Measurements from ENCODE around the gene REXO5.
A peak's percentile ranks its signal among the peaks of the same experiment; 100 is the strongest.
"Not testable (repeated sequence)": the region's sequence is repeated elsewhere in the genome, so short reads cannot be mapped to it uniquely, and the experiment has no call there.

The REXO5 gene, protein sequence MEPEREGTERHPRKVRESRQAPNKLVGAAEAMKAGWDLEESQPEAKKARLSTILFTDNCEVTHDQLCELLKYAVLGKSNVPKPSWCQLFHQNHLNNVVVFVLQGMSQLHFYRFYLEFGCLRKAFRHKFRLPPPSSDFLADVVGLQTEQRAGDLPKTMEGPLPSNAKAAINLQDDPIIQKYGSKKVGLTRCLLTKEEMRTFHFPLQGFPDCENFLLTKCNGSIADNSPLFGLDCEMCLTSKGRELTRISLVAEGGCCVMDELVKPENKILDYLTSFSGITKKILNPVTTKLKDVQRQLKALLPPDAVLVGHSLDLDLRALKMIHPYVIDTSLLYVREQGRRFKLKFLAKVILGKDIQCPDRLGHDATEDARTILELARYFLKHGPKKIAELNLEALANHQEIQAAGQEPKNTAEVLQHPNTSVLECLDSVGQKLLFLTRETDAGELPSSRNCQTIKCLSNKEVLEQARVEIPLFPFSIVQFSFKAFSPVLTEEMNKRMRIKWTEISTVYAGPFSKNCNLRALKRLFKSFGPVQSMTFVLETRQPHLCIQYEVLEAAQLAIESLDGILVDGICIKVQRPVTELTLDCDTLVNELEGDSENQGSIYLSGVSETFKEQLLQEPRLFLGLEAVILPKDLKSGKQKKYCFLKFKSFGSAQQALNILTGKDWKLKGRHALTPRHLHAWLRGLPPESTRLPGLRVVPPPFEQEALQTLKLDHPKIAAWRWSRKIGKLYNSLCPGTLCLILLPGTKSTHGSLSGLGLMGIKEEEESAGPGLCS

DNA sequence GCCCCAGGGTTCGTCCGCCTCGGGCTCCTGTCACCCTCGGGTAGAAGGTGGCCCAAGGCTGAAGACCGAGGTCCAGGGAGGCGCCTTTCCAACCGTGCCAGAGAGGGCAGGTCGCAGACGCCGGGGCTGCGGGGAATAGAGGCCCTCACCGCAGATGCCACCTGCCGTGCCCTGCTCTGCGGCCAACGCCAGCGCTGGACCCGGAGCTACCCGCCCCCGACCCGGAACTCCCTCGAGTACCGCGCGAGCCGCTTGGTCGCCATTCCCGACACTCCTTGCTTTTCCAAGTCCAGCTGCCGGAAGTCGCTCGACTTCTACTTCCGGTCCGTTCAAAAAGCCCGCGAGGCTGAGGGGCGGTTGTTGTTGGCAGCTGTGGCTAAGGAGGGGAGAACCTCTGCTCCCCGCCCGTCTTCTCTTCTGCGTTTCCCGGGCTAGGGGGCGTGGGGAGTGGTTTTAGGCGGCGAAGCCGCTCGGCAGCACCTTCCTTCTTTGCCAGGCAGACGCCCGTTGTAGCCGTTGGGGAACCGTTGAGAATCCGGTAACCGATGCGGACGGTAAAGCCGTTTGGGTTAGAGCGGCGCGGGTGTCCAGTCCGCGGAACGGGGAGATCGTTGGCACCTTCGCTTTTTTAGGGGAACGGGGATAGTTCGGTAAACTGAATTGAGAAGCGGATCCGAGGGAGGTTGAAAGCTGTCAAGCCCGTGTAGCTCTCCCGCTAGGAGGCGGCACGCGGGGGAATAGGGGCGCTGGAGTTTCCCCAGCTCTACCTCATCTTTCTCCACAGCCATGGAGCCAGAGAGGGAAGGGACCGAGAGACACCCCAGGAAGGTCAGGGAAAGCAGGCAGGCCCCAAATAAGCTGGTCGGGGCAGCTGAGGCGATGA lies at the start of gene REXO5, which contains the start of gene ERI2:
Gene REXO5 (plus strand): TSS at position 360 of the 883 bp plus-strand sequence. CDS start 427 bp downstream, at position 787.
Gene ERI2 (minus strand): TSS at position 305 of the 883 bp plus-strand sequence. CDS start 42 bp downstream, at position 263.
- DNase-seq (ENCODE audit: low spot score): peak; percentile 94

DNA sequence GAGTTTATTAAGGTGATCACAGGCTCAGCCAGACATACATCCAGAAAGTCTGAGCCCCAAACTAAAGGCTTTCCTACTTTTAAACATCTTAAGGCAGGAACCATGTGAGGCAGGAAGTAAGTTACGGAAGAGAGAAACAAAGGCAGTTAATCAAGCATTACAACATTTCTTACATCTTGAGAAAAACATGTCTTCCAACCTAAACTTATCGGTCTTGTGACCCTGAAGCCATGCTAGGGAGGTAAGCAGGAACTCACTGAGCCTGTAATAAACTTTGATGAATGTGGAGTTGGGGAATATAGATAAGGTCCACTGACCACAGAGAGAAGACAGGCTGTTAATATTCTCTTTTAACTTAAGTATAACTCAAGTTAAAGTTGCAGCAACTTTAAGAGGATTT lies 46.0 kb upstream of the REXO5 start:
- DNase-seq (ENCODE audit: low spot score): no peak

DNA sequence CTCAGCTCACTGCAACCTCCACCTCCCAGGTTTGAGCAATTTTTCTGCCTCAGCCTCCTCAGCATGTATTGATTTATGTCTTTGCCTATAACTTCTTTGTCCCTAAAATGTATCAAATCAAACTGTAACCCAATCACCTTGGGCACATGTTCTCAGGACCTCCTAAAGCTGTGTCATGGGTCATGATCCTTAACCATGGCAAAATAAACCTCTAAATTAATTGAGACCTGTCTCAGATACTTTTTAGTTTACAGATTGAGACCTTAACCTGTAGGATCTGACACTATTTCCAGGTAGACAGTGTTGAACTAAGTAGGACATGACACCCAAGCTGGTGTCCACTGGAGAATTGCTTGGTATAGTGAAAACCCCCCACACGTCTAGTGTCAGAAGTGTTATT lies 45.2 kb upstream of the REXO5 start:
- no peak for DNase-seq (ENCODE audit: low spot score)

DNA sequence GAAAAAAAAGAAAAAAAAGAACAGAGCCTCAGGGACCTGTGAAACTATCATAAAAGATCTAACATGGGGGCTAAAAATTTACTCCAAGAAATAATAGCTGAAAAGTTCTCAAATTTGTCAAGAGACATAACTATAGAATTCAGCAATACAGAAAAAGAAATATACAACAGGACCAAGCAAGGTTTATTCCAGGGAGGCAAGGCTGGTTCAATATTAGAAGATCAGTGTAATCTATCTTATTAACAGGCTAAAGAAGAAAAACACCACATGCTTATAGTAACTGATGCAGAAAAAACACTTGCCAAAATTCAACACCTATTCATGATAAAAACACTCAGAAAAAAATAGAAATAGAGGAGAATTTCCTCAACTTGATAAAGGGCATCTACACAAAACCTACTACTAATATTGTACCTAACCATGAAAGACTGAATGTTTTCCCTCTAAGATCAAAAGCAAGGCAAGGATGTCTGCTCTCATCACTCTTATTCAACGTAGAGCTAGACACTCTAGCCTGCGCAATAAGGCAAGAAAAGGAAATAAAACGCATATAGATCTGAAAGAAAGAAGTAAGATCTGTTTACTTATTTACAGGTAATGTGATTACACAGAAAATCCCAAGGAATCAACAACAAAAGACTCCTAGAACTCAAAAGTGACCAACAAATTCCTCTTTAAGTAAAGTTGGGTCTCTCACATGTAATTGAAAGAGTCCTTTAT lies 43.8 kb upstream of the REXO5 start:
- DNase-seq (ENCODE audit: low spot score): no peak

DNA sequence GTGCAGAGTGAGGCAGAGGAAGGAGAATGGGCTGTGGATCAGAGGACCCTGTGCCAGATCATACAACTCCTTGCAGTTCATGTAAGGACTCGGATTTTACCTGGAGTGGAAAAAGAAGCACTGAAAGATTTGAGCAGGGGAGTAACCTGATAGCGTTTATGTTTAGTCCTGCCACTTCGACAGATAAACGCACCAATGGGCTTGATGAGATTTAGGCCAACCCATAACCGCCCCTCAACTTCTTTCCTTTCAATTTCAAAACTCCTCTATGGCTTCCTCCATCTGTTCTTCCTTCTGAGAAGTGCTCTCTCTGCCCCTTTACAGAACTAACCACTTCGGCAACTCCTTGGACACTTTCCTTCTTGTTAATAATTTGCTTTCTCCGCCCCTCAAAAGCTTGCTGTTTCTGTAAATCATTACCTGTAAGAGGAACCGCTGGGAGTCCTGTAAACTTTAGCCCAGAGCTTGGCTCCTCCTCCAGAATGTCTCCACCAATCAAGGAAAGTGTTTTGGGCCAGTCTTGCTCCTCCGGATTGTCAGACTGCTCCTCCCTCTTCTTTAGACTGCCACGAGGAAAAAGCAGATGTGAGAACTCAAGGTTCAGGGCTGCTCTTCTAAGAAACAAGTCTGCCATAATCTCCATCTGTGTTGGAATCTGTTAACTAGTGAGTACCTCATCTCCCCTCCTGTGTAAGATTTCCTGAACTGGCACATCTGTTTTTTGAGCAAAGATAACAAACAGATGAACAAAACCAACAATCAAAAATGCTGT lies 42.7 kb upstream of the REXO5 start, which contains the start of gene ACSM3:
Gene ACSM3 (plus strand): TSS at position 554 of the 772 bp plus-strand sequence. CDS start 6,021 bp downstream, outside the sequence.
- DNase-seq (ENCODE audit: low spot score): peak; percentile 59

DNA sequence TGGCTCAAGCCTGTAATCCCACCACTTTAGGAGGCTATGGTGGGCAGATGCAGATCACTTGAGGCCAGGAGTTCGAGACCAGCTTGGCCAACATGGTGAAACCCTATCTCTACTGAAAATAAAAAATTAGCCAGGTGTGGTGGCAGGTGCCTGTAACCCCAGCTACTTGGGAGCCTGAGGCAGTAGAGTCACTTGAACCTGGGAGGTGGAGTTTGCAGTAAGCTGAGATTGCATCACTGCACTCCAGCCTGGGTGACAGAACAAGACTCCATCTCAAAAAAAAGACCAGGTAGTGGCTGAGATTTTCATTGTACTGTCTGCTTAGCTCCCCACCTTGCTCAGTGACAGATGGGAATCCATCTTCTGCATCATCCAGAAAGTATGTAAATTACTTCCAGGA lies 41.9 kb upstream of the REXO5 start:
- not testable (repeated sequence) for DNase-seq (ENCODE audit: low spot score)

DNA sequence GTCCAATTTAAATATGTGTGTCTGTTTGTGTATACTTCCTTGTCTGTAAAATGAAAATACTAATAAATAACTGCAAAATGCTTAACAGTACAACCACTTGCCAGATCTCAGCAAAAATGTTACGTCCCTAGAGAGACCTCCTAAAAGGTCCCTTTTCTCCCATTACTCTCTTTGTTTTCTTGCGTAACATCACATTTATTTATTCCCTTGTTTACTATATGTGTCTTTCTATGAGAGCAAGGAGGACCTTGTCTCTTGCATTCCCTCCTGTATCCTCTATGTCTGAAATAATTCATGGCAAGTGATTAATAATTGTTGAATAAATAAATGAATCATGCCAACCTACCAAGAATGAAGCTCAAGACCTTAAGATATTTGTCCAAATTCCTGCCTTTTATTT lies 40.6 kb upstream of the REXO5 start:
- no peak for DNase-seq (ENCODE audit: low spot score)

DNA sequence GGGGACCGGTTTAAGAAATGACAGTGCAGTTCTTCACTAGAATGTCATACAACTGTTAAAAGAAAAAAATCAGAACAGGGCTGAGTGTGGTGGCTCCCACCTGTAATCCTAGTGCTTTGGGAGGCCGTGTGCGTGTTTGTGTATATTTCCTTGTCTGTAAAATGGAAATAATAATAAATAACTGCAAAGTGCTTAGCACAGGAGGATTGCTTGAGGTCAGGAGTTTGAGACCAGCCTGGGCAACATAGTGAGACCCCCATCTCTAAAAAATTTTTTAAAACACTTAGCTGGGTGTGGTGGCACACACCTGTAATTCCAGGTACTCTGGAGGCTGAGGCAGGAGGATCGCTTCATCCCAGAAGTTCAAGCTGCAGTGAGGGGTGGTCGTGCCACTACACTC lies 40.0 kb upstream of the REXO5 start:
- DNase-seq (ENCODE audit: low spot score): no peak

DNA sequence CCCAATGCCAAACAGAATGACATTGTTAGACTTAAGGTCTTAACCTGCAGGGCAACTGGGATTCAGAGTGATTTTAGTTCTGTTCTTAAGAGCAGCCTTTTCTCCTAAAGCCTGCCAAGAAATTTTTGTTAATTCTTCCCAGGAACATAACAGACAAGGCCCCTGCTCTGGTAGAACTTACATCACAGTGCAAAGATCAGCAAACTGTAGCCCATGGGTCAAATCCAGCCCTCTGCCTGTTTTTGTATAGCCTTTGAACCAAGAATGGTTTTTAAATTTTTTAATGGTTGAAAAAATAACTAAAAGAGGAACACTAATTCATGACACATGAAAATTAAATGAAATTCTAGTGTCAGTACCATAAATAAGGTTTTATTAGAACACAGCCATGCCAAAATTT lies 38.8 kb upstream of the REXO5 start:
- DNase-seq (ENCODE audit: low spot score): no peak

DNA sequence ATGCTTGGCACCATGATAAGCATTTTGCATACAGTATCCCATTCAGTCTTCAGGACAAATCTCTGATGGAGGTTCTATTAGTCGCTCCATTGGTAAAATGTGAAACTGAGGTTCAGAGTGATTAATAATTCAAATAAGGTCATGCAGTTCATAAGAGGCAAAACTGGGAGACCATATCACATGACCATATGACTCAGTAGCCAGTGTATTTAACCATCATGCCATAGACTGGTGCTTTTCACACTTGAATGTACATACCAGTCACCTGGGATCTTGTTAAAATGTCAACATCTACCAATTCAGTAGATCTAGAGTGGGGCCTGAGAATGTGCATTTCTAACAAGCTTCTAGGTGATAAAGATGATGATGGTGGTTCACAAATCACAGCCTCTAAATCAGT lies 38.2 kb upstream of the REXO5 start:
- DNase-seq (ENCODE audit: low spot score): no peak

DNA sequence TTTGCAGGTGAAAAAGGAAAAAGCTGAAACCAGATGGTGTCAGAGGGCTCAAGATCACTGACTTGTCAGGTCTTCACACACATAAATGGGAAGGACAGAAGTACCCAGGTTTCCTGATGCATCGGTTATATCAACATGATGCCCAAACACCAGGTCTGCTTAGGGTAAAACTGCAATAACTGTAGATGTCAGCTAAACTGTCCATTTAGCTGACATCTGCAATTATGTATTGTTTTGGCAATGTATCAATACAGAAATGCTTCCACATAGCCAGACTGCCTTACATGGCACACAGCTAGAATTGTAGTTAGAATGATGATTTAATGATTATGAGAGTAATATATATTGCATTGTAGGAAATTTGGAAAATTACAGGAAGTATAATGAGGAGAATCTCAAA lies 37.5 kb upstream of the REXO5 start:
- DNase-seq (ENCODE audit: low spot score): no peak

DNA sequence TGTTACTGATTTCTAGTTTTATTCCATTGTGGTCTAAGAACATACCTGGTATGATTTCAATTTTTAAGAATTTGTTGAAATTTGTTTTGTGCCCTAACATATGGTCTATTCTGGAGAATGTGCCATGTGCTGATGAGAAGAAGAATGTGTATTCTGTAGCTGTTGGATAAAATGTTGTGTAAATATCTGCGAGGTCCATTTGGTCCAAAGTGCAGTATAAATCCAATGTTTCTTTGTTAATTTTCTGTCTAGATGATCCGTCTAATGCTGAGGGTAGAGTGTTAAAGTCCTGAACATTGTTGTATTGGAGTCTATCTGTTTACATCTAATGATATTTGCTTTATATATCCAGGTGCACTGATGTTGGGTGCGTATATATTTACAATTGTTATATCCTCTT lies 32.6 kb upstream of the REXO5 start:
- DNase-seq (ENCODE audit: low spot score): no peak

DNA sequence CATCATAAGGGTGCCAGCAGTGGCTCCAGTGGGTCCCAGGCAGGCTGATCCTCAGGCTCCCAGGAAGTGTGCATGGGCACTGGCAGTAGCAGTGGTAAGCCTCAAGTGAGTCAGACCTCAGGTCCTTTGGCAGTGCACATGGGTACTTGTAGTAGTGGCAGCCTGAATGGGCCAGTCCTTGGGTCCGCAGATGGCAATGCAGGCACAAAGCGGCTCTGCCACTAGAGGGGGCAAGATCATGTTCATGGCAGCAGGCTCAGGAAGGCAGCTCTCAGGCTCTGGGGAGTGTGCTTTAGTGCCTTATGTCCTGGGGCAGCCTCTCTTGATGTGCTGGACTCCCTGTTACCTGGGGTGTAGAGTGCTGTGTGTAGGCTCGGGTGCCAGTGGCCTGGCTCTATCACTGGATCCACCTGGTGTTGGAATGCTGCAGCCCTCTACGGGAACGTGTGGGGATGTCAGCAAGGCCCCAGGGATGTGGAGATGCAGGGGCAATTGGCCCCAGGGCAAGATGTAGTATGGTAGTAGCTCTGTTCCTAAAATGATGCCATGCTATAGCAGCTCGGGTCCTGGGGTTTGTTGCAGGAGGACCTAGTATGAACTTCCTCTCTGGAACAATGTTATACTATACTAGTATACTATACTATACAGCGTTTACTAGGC lies 31.5 kb upstream of the REXO5 start:
- DNase-seq (ENCODE audit: low spot score): peak; percentile 69

DNA sequence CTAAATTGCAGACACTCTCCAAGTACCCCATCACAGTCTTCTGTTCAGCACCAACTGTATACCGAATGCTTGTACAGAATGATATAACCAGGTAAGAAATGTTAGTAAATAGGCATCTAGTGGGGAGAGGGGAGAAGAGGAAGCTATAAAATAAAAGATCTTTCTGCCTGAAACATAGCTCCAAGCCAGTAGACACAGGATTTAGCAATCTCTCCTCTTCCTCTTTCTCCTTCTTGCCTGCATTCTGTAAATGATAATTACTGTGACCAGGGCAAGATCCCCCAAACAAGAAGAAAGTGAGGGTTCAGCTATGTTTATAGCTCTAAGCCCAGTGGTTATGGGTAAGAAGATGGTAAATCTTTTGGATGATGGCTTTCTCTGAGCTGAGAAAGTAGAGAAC lies 24.6 kb upstream of the REXO5 start:
- no peak for DNase-seq (ENCODE audit: low spot score)

DNA sequence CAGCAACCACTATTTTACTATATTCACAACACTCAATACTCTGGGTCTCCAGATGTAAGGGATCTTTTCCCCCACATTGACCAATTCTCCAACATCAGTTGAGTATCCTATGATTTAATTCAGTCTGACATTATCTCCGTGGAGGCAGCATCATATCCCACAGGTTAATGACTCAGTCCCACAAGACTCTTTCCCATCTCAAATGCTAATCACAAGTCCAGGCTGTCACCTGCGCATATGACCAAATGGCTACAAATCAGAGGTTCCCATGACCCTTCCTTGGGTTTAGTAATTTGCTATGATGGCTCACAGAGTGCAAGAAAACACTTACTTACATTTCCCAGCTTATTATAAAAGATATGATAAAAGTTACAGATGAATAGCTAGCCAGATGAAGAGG lies 23.9 kb upstream of the REXO5 start:
- DNase-seq (ENCODE audit: low spot score): no peak

DNA sequence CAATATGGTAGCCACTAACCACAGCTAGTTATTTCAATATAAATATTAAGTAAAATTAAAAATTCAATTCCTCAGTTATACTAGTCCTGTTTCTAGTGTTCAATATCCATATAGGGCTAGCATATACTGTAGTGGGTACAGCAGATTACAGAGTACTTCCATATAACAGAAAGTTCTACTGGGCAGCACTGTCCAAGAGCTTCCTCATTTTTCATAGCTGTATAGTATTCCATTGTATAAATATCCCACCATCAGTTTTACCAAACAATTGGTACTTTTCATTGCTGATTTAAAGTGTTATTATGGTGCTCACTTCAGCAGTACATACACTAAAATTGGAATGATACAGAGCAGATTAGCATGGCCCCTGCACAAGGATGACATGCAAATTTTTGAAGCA lies 22.1 kb upstream of the REXO5 start:
- DNase-seq (ENCODE audit: low spot score): no peak

DNA sequence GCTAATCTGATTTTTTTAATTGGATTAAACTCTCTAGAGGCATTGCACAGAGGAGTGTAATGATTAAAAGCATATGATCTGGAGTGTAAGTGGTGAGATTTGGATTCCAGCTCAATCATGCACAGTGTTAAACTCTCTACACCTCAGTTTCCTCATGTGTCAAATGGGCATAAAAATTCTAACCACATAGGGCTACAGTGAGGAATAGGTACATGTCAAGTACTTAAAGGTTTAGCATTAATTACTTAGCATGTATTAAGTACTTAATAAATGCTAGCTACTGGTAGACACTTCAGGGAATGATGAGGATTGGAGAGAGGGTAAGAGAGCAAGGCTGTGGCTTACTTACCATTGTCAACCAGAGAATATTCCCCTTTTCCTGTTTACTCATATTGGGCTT lies 17.2 kb upstream of the REXO5 start:
- no peak for DNase-seq (ENCODE audit: low spot score)

DNA sequence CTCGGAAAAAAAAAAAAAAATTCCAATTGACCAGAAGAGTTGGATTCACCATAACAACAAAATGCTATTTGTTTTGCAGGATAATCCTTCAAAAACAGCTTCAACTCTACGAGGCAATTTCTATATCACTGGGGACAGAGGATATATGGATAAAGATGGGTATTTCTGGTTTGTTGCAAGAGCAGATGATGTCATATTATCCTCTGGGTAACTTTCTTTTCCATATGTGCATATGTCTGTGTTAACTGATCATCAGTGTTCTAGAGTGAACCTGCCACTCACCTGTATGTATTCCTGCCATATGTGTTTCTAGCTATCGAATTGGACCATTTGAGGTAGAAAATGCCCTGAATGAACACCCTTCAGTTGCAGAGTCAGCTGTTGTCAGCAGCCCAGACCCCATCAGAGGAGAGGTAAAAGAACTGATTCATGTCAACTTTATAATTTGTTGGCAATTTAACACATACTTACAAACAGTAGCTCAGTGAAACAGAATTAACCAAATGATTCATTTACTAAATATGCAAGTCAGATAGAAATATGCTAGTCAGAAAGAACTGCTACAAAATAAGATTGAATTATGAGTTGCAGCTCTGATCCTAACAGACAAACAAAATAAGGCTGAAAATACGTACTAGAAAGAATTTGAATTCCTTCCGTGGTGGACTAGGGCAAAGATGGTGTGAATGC lies 14.3 kb upstream of the REXO5 start:
- DNase-seq (ENCODE audit: low spot score): no peak

DNA sequence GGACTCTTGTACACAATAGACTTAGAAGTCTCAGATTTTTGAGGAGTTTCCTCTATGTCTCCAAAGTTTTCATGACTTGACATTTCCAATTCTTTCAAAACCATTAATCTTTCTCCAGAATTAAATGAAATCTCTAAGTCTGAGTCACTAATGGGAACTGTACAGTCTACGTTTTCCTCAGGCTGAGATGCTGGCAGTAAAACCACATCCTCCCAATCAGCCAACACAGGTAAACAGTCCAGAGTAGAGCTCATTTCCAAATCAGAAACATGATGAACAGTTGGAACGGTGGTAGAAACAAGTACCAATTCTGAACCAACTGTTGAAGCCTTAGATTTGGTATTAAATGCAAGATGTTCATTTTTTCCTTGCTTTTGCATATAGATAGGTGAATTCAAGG lies 8.0 kb upstream of the REXO5 start:
- DNase-seq (ENCODE audit: low spot score): no peak

DNA sequence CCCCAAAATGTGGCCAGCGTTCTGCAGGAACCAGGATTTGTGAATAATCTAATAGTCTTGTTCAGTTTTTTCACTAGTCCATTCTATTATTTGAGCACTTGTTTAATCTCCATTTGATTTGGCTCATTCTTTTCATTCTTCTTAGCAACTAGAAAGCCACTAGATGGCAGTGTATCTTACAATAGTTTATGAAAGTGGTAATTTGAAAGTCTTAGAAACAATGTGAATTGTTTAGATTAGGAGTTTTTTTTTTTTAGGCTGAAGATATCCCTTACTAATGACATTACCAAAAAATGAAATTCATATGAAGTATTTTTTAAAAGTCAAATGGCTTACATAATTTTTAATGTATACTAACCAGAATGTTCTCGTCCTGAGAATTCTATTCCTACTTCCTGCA lies 6.7 kb upstream of the REXO5 start:
- peak; percentile 57 for DNase-seq (ENCODE audit: low spot score)

Measured in SW480 (cell line).